ENCODE measurements around the gene COBL.

DNA sequence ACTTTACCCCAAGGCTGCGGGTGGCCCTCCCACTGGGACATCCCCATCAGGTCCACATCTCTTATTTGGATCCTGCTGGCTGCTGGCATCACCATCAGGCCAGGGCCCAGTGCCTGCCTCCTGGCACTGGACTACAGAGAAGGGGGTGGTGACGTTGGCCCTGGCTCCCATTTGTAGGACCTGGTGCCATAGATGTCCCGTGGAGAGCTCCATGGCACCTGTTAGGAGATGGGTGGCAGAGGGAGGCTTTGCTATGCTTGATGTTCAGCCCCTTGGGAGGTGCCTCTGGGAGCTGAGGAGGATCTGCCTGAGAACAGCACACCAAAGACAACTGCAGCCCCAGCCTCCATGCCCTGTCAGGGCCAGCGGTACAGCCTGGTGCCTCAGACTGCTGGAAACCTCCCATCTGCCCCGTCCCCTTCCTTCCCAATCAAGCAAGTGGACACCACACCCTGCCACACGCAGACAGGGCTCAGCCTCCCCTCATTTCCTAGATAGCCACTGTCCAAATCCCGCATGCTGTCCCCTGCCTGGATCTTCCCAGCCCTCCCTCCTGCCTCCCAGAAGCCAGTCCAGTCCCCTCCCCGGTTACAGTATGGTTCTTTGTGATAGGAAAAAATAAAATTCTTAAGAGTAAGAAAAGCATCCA is 303.9 kb downstream of the COBL start:
- TF ChIP-seq POLR2A (IDR thresholded peaks at IDR 0.05; ENCODE audit: low read depth, low read length) (no peak), TAF1 (IDR thresholded peaks at IDR 0.05; ENCODE audit: low read depth, low read length) (no peak), POLR2AphosphoS5 (IDR thresholded peaks at IDR 0.05; ENCODE audit: low read depth, low read length) (no peak), POU2F2 (IDR thresholded peaks at IDR 0.05; ENCODE audit: low read depth, low read length) (no peak), PAX5 (IDR thresholded peaks at IDR 0.05; ENCODE audit: insufficient read depth, low read length, severe bottlenecking) (no peak), SPI1 (IDR thresholded peaks at IDR 0.05; ENCODE audit: low read depth, low read length) (no peak)
